ENCODE measurements around the gene TEX19.
"Not testable (repeated sequence)": the region's sequence is repeated elsewhere in the genome, so short reads cannot be mapped to it uniquely, and the experiment has no call there.

Gene TEX19

DNA sequence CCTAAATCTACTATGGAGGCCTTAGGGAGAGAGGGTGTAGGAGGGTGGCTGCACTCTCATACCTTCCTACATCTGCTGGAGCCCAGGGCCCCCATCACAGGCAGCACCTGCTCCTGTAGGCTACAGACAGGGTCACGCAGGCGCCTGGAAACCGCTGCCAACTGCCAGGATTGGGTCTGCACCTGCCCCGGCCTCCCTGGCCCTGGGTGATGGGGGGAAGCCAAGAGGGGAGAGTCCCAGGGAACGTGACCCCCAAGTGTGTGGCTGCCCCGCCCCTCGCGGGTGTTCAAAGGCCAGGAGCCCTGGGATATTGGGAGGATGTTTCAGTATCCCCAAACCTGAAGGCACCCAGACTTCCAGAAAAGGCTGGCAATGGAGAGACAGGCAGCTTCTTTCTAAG lies 5.6 kb upstream of the TEX19 start:
- DNase-seq (ENCODE audit: low read depth): no peak
- TF ChIP-seq, protein P1, sequence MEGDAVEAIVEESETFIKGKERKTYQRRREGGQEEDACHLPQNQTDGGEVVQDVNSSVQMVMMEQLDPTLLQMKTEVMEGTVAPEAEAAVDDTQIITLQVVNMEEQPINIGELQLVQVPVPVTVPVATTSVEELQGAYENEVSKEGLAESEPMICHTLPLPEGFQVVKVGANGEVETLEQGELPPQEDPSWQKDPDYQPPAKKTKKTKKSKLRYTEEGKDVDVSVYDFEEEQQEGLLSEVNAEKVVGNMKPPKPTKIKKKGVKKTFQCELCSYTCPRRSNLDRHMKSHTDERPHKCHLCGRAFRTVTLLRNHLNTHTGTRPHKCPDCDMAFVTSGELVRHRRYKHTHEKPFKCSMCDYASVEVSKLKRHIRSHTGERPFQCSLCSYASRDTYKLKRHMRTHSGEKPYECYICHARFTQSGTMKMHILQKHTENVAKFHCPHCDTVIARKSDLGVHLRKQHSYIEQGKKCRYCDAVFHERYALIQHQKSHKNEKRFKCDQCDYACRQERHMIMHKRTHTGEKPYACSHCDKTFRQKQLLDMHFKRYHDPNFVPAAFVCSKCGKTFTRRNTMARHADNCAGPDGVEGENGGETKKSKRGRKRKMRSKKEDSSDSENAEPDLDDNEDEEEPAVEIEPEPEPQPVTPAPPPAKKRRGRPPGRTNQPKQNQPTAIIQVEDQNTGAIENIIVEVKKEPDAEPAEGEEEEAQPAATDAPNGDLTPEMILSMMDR (IDR thresholded peaks at IDR 0.05; ENCODE audit: low read depth, low read length, missing control alignments): no peak
- no peak overlapping the region for H3K4me3 ChIP-seq (ENCODE audit: low read depth, low read length)

DNA sequence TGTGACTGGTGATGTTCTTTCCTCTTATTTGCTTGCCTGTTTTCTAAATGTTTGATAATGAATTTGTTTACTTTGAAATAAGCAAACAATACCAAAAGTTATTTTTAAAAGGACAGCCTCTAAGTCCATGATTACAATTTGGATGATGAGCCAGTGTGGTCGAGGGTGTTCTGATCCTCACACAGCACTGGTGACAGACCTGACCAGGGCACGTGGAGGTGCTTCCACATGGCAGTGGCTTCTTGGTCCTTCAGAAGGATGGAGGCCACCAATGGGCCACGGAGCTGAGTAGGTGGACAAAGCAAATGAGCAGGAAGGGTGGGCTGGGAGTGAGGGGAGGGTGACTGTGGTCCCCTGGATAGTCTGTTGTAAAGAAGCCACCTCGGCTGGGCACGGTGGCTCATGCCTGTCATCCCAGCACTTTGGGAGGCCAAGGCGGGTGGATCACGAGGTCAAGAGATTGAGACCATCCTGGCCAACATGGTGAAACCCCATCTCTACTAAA lies 4.2 kb upstream of the TEX19 start:
- TF ChIP-seq, protein P1 (IDR thresholded peaks at IDR 0.05; ENCODE audit: low read depth, low read length, missing control alignments): no peak
- DNase-seq (ENCODE audit: low read depth): no peak
- H3K4me3 ChIP-seq (ENCODE audit: low read depth, low read length): no peak overlapping the region

DNA sequence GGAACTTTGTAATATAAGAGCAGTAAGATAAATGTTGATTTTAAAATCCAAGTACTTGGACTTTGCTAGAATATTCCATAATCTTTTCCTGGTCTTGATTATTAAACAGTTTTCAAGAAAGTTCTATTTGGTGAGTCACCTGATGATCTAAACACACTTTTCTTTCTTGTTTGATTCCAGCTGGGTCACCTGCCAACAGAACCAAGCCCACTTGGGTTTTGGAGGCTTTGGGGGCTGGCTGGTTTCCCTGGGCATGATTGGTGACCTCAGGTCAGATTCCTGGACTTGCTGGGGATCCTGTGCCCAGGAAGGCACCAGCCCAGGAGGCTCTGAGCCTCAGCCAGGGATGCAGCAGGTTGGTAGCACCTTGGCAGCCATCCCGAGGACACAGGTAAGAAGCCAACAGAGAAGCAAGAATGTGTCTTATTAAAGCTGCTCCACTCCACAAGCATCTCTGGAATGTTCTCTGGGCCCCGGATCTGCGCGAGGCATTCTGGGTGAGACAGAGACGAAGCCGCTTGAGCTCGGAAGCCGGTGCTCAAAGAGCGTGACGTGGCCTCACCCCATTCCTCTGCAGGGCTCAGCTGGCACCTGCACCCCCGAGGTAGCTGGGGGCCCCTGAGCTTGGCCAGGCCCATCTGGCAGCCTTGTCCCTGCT lies 3.1 kb upstream of the TEX19 start:
- TF ChIP-seq, protein P1 (IDR thresholded peaks at IDR 0.05; ENCODE audit: low read depth, low read length, missing control alignments): no peak
- DNase-seq (ENCODE audit: low read depth): no peak

DNA sequence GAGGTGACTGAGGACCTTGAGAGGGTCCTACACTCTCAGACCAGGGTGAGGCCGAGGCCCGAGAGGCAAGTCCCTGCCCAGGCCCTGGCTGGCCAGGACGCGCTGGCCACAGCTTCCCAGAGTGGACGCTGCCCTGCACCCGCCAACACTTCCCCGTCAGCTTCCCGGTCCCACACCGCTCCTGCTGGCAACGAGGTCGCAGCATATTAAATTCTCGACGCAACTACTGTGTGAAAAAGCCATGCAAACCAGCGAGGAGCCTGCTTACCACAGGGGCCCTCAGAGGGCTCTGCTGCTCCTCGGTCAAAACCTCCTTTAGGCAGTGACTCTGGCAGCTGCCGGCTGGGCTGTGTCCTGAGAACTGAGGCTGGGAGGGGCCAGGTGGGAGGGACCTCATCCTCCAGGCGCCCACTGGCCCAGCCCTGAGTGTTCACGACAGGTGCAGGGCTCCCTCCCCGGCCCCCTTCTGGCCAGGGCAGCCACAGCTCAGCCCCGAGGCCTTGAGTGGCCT lies 2.1 kb upstream of the TEX19 start:
- TF ChIP-seq, protein P1 (IDR thresholded peaks at IDR 0.05; ENCODE audit: low read depth, low read length, missing control alignments): no peak
- no peak for DNase-seq (ENCODE audit: low read depth)
- H3K4me3 ChIP-seq (ENCODE audit: low read depth, low read length): no peak overlapping the region

More for the DNA sequence above, 3.1 kb upstream of the TEX19 start:
- H3K4me3 ChIP-seq (ENCODE audit: low read depth, low read length): no peak overlapping the region

DNA sequence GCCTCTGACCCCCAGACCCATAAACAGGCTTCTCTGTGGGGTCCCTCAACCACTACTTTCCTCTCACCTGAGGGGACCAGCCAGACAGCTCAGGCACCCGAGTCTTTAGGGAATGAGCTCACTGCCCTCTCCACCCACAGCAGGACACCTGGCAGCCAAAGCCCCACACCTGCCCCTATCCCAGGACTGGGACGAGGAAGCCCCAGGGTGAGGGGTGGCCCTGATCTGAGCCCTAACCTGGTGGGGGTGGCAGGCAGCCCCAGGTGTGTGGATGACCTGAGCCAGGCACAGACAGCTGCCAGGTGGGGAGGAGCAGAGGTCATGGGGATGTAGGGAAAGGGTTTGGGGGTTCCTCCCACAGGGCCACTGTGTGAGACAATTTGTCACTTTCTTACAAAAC lies 1.7 kb upstream of the TEX19 start:
- H3K4me3 ChIP-seq (ENCODE audit: low read depth, low read length): no peak overlapping the region
- TF ChIP-seq, protein P1 (IDR thresholded peaks at IDR 0.05; ENCODE audit: low read depth, low read length, missing control alignments): no peak
- no peak for DNase-seq (ENCODE audit: low read depth)

DNA sequence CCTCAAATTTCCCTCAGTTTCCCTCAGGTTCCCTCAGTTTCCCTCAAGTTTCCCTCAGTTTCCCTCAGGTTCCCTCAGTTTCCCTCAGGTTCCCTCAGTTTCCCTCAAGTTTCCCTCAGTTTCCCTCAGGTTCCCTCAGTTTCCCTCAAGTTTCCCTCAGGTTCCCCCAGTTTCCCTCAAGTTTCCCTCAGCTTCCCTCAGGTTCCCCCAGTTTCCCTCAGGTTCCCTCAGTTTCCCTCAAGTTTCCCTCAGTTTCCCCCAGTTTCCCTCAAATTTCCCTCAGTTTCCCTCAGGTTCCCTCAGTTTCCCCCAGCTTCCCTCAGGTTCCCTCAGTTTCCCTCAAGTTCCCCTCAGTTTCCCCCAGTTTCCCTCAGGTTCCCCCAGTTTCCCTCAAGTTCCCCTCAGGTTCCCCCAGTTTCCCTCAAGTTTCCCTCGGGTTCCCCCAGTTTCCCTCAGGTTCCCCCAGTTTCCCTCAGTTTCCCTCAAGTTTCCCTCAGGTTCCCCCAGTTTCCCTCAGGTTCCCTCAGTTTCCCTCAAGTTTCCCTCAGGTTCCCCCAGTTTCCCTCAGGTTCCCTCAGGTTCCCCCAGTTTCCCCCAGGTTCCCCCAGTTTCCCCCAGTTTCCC lies 516 bp downstream of the TEX19 start:
- H3K4me3 ChIP-seq (ENCODE audit: low read depth, low read length); DNase-seq (ENCODE audit: low read depth): not testable (repeated sequence)

DNA sequence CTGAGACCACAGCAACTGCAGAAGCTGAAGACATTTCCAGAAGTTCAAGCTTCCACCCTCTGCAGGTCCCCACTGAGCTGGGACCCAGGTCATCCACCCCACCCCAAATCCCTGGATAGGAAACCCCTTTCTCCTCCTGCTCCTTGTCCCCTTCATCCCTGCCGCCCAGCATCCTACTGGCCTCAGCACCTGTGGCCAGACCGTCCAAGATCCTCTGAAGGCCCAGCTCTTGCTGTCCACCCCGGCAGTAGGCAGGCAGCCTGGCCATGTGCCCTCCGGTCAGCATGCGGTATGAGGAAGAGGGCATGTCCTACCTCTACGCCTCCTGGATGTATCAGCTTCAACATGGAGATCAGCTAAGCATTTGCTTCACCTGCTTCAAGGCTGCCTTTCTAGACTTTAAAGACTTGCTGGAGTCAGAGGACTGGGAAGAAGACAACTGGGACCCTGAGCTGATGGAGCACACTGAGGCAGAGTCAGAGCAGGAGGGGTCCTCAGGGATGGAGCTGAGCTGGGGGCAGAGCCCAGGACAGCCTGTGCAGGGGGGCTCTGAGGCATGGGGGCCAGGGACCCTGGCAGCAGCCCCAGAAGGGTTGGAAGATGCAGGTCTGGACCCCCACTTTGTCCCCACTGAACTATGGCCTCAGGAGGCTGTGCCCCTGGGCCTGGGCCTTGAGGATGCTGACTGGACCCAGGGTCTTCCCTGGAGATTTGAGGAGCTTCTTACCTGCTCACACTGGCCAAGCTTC lies 3.0 kb downstream of the TEX19 start:
- TF ChIP-seq, protein P1 (IDR thresholded peaks at IDR 0.05; ENCODE audit: low read depth, low read length, missing control alignments): no peak
- DNase-seq (ENCODE audit: low read depth): no peak
- H3K4me3 ChIP-seq (ENCODE audit: low read depth, low read length): no peak overlapping the region

All from GM12864 (cell line).